Liver (tissue), 9 donors: Measurements from ENCODE around the gene EPX. TPM values are rescaled to one million over a fixed set of nuclear protein-coding genes. Genes with fewer than 3 reads are reported as not detected.
A peak's percentile ranks its signal among the peaks of the same experiment; 100 is the strongest.

Source experiments
- DNase-seq: peaks from one replicate; pipeline ENCODE4 v3.0.0-alpha.2; 2017; ENCODE audit warnings: low spot score
- H3K27ac ChIP-seq, 2 donors: one replicate each; pipeline ENCODE4 v1.7.0; 2013; ENCODE audit warnings: inconsistent platforms in 2 of 2, low read length in 2 of 2, control low read depth in 1 of 2, low read depth in 1 of 2, mild to moderate bottlenecking in 1 of 2
- H3K27me3 ChIP-seq, 4 donors: one replicate each; pipeline versions ENCODE4 v1.6.1 to v1.7.0; 2013; ENCODE audit warnings: low read length in 3 of 4, inconsistent platforms in 1 of 4, mild to moderate bottlenecking in 1 of 4, moderate library complexity in 1 of 4; ENCODE audit not compliant: control insufficient read depth in 4 of 4, insufficient read depth in 4 of 4
- H3K36me3 ChIP-seq, 4 donors: one replicate each; pipeline versions ENCODE4 v1.6.1 to v1.7.0; 2013; ENCODE audit warnings: low read length in 3 of 4, mild to moderate bottlenecking in 3 of 4, low read depth in 1 of 4, moderate library complexity in 1 of 4; ENCODE audit not compliant: control insufficient read depth in 4 of 4, insufficient read depth in 3 of 4
- H3K4me1 ChIP-seq, 4 donors: one replicate each; pipeline versions ENCODE4 v1.6.1 to v1.7.0; 2013; ENCODE audit warnings: low read length in 3 of 4, mild to moderate bottlenecking in 3 of 4, moderate library complexity in 1 of 4; ENCODE audit not compliant: control insufficient read depth in 4 of 4, insufficient read depth in 4 of 4
- H3K4me3 ChIP-seq, 3 donors: one replicate each; pipeline versions ENCODE4 v1.6.1 to v1.7.0; 2013; ENCODE audit warnings: low read length in 3 of 3, control low read depth in 1 of 3, low read depth in 1 of 3, mild to moderate bottlenecking in 1 of 3
- H3K9ac ChIP-seq, 2 donors: one replicate each; pipeline ENCODE4 v1.7.0; 2013; ENCODE audit warnings: low read length in 2 of 2, mild to moderate bottlenecking in 2 of 2, moderate library complexity in 2 of 2, control low read depth in 1 of 2, low read depth in 1 of 2
- H3K9me3 ChIP-seq, 4 donors: one replicate each; pipeline versions ENCODE4 v1.6.1 to v1.7.0; 2013; ENCODE audit warnings: low read length in 3 of 4; ENCODE audit not compliant: control insufficient read depth in 4 of 4
- ATF3 ChIP-seq: IDR thresholded peaks from 2 replicates; pipeline ENCODE4 v1.6.1; 2016; ENCODE audit warnings: antibody characterized with exemption
- CTCF ChIP-seq: fragments of 150-350 bp; IDR thresholded peaks from 2 replicates; pipeline ENCODE4 v1.5.1; 2017; ENCODE audit warnings: improper control_type of control experiment, low read depth, low read length; ENCODE audit not compliant: missing input control
- EGR1 ChIP-seq, 2 donors: IDR thresholded peaks; 2 replicates each; pipeline ENCODE4 v1.6.1; 2016 to 2018; ENCODE audit warnings: antibody characterized with exemption in 2 of 2, low read depth in 2 of 2
- FOXA1 ChIP-seq: IDR thresholded peaks from 2 replicates; pipeline ENCODE4 v1.6.1; 2016; ENCODE audit warnings: antibody characterized with exemption
- FOXA2 ChIP-seq: IDR thresholded peaks from 2 replicates; pipeline ENCODE4 v1.6.1; 2016; ENCODE audit warnings: antibody characterized with exemption
- GABPA ChIP-seq, 2 donors: IDR thresholded peaks in 1 of 2; conservative IDR thresholded peaks in 1 of 2; 2 replicates each; pipeline ENCODE4 v1.6.1; 2016; ENCODE audit warnings: antibody characterized with exemption in 2 of 2, mild to moderate bottlenecking in 1 of 2, moderate library complexity in 1 of 2
- HNF4A ChIP-seq, 2 donors: conservative IDR thresholded peaks; 2 replicates each; pipeline ENCODE4 v1.6.1; 2016; ENCODE audit warnings: antibody characterized with exemption in 2 of 2, mild to moderate bottlenecking in 2 of 2
- JUND ChIP-seq, 2 donors: IDR thresholded peaks; 2 replicates each; pipeline ENCODE4 v1.6.1; 2016; ENCODE audit warnings: antibody characterized with exemption in 2 of 2
- NR2F2 ChIP-seq: IDR thresholded peaks from 2 replicates; pipeline ENCODE4 v1.6.1; 2016; ENCODE audit warnings: antibody characterized with exemption
- RAD21 ChIP-seq, 2 donors: IDR thresholded peaks; 2 replicates each; pipeline ENCODE4 v1.6.1; 2016; ENCODE audit warnings: antibody characterized with exemption in 2 of 2, mild to moderate bottlenecking in 2 of 2
- TAF1 ChIP-seq: conservative IDR thresholded peaks from 2 replicates; pipeline ENCODE4 v1.6.1; 2016; ENCODE audit warnings: antibody characterized with exemption, mild to moderate bottlenecking
- YY1 ChIP-seq: IDR thresholded peaks from 2 replicates; pipeline ENCODE4 v1.6.1; 2016; ENCODE audit warnings: antibody characterized with exemption, mild to moderate bottlenecking
- WGBS: extraction: QIAGEN DNeasy Blood & Tissue Kit; methylation state at CpG from one replicate; pipeline ENCODE4 v1.1.7; 2013; 5-methylcytosine and 5-hydroxymethylcytosine counted together
- polyA plus RNA-seq, 2 donors: library from polyadenylated mRNA; stranded (reverse) in 1 of 2; unstranded in 1 of 2; fragments of 200-250 nt in 1 of 2; fragments of >200 nt in 1 of 2; fragmentation: Nextera tagmentation in 1 of 2; extraction: Ambion mirVana in 1 of 2; gene quantifications; one replicate each; pipeline versions ENCODE4 v1.2.1 to v1.2.3, GENCODE V29; 2013 to 2015
- total RNA-seq, 2 donors: library from RNA; depleted of rRNA; stranded (reverse); fragments of >200 nt; gene quantifications; one replicate each; pipeline ENCODE4 v1.2.3, GENCODE V29; 2014
- TF ChIP-seq, protein P1 (sequence below): IDR thresholded peaks from 2 replicates; pipeline ENCODE4 v1.6.1; 2016; ENCODE audit warnings: antibody characterized with exemption
- TF ChIP-seq, protein P2 (sequence below): IDR thresholded peaks from 2 replicates; pipeline ENCODE4 v1.6.1; 2016; ENCODE audit warnings: antibody characterized with exemption, mild to moderate bottlenecking
- donor health status: healthy.
- donor health status: healthy.
- donor health status: healthy.
- donor health status: healthy.
- donor health status: healthy.

Gene EPX
- total and polyA plus RNA-seq, 4 donors: 0.09 to 10.0 TPM; not detected in 2

DNA sequence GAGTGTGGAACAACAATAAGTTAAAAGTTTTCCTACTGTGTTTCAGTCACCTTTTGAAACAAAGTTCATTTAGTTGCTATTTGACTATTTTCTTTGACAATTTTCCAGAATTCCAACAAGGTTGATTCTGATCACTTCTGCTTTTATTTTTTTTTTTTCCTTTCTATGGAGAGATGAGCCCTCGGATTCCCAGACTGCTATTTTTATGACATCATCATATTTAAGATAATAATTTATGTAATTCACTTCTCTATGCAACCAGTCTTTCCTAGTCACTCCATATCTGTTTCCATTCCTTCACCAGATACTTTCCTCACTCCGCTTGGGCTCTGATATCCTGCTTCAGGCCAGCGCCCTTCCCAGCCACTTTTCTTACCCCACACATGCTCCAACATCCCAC is 17.7 kb upstream of the EPX start:
- no peaks in the 10 kb centered on the region for H3K4me1 ChIP-seq
- H3K9ac ChIP-seq: no peak overlapping the region
- H3K4me3 ChIP-seq: no peak overlapping the region
- TF ChIP-seq, protein P1, sequence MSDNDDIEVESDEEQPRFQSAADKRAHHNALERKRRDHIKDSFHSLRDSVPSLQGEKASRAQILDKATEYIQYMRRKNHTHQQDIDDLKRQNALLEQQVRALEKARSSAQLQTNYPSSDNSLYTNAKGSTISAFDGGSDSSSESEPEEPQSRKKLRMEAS: no peak
- TF ChIP-seq NR2F2 (no peak), CTCF (no peak), JUND (IDR thresholded peaks at IDR 0.05) (no peak), HNF4A (conservative IDR thresholded peaks at IDR 0.05) (no peak), FOXA1 (no peak), ATF3 (no peak)
- H3K36me3 ChIP-seq: no peaks in the 10 kb centered on the region
- peaks cover 0 to 2% (median 0%) of the 10 kb centered on the region in 4 donors for H3K27me3 ChIP-seq
- 45% methylated on average over 3 of the region's 3 CpGs for WGBS
- H3K27ac ChIP-seq: no peak overlapping the region
- H3K9me3 ChIP-seq: no peaks in the 10 kb centered on the region
- no peak for DNase-seq

DNA sequence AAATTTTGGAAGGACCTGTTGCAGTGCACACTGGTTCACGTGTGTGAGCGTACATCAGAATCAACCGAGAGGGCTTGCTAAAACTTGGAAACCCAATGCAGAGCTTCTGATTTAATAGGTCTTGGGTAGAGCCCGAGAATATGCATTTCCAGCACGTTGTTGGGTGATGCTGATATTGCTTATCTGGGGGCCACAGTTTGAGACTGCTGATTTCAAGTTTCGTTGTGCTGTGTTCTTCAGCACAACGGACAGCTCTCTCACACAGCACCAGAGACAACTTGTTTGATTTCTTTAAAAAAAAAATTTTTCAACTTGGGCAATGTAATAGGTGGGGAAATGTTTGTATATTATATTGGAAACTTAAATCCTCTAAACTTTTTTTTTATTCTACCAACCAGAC is 16.3 kb upstream of the EPX start:
- Histone ChIP-seq H3K27ac (no peak overlapping the region), H3K4me3 (no peak overlapping the region), H3K36me3 (no peaks in the 10 kb centered on the region), H3K4me1 (no peaks in the 10 kb centered on the region), H3K9me3 (no peaks in the 10 kb centered on the region), H3K27me3 (peaks cover 0 to 2% (median 0%) of the 10 kb centered on the region in 4 donors), H3K9ac (no peak overlapping the region)
- WGBS: 42% methylated on average over 7 of the region's 7 CpGs
- no peak for DNase-seq
- no peak for TF ChIP-seq RAD21 (IDR thresholded peaks at IDR 0.05)
- no peak for TF ChIP-seq YY1
- no peak for TF ChIP-seq FOXA1
- TF ChIP-seq, protein P2, sequence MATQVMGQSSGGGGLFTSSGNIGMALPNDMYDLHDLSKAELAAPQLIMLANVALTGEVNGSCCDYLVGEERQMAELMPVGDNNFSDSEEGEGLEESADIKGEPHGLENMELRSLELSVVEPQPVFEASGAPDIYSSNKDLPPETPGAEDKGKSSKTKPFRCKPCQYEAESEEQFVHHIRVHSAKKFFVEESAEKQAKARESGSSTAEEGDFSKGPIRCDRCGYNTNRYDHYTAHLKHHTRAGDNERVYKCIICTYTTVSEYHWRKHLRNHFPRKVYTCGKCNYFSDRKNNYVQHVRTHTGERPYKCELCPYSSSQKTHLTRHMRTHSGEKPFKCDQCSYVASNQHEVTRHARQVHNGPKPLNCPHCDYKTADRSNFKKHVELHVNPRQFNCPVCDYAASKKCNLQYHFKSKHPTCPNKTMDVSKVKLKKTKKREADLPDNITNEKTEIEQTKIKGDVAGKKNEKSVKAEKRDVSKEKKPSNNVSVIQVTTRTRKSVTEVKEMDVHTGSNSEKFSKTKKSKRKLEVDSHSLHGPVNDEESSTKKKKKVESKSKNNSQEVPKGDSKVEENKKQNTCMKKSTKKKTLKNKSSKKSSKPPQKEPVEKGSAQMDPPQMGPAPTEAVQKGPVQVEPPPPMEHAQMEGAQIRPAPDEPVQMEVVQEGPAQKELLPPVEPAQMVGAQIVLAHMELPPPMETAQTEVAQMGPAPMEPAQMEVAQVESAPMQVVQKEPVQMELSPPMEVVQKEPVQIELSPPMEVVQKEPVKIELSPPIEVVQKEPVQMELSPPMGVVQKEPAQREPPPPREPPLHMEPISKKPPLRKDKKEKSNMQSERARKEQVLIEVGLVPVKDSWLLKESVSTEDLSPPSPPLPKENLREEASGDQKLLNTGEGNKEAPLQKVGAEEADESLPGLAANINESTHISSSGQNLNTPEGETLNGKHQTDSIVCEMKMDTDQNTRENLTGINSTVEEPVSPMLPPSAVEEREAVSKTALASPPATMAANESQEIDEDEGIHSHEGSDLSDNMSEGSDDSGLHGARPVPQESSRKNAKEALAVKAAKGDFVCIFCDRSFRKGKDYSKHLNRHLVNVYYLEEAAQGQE: peak; percentile 95
- no peak for TF ChIP-seq TAF1
- no peak for TF ChIP-seq NR2F2

DNA sequence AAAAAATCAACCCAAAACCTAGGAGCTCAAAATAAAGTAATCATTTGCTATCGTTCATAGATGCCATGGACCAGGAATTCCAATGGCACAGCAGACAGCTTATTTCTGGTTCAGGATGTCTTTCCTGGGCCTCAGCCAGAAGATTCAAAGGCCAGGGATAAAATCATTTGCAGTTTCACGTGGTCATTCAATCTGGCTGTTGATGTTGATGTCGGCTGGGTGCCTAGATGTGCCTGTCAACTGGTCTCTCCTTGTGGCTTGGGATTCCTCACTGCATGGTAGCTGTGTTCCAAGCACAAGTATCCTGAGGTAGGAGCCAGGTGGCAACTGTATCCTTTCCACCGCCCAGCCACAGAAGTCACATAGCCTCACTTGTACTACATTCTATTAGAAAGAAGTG is 10.7 kb upstream of the EPX start:
- Histone ChIP-seq H3K4me3 (no peak overlapping the region), H3K9me3 (no peaks in the 10 kb centered on the region), H3K4me1 (no peaks in the 10 kb centered on the region), H3K27ac (no peak overlapping the region), H3K9ac (no peak overlapping the region), H3K36me3 (no peaks in the 10 kb centered on the region), H3K27me3 (peaks cover 0 to 2% (median 0%) of the 10 kb centered on the region in 4 donors)
- TF ChIP-seq HNF4A (conservative IDR thresholded peaks at IDR 0.05) (no peak), FOXA1 (no peak), TAF1 (no peak), JUND (IDR thresholded peaks at IDR 0.05) (no peak), EGR1 (IDR thresholded peaks at IDR 0.05; ENCODE audit: low read depth in 2 of 2) (no peak), GABPA (IDR thresholded peaks at IDR 0.05 in 1 of 2, conservative IDR thresholded peaks at IDR 0.05 in 1 of 2) (no peak), FOXA2 (no peak)
- WGBS: 76% methylated on average over 4 of the region's 4 CpGs
- DNase-seq: no peak
